Esophagus squamous epithelium (tissue), 5 donors: Measurements from ENCODE around the gene S100A9. TPM values are rescaled to one million over a fixed set of nuclear protein-coding genes. Genes with fewer than 3 reads are reported as not detected.
"Not testable (repeated sequence)": the region's sequence is repeated elsewhere in the genome, so short reads cannot be mapped to it uniquely, and the experiment has no call there.

ENCODE experiments used
- DNase-seq: peaks from one replicate; lab custom pipeline; 2025; lab: John Stamatoyannopoulos, UW
- H3K27ac ChIP-seq, 4 donors: fragments of 200-600 bp; sonication (generic); one replicate each; pipeline ENCODE4 v1.5.1; 2016 to 2019; ENCODE audit warnings: mild to moderate bottlenecking in 1 of 4
- H3K27me3 ChIP-seq, 4 donors: fragments of 200-600 bp; sonication (generic); 1 replicate in 3 of 4; 2 replicates in 1 of 4; pipeline versions ENCODE4 v1.5.1 to v1.6.0; 2017 to 2021; ENCODE audit warnings: antibody characterized with exemption in 1 of 4
- H3K36me3 ChIP-seq, 3 donors: fragments of 200-600 bp; sonication (generic); one replicate each; pipeline ENCODE4 v1.5.1; 2016 to 2019
- H3K4me1 ChIP-seq, 3 donors: fragments of 200-600 bp; sonication (generic); one replicate each; pipeline ENCODE4 v1.5.1; 2017 to 2019
- H3K4me3 ChIP-seq, 4 donors: fragments of 200-600 bp; sonication (generic); 1 replicate in 3 of 4; 2 replicates in 1 of 4; pipeline ENCODE4 v1.5.1; 2016 to 2019; ENCODE audit warnings: mild to moderate bottlenecking in 2 of 4, moderate library complexity in 1 of 4
- H3K9me3 ChIP-seq, 3 donors: fragments of 200-600 bp; sonication (generic); one replicate each; pipeline ENCODE4 v1.5.1; 2016 to 2019
- POLR2A ChIP-seq, 4 donors: fragments of 450-650 bp; IDR thresholded peaks; one replicate each; pipeline ENCODE4 v1.6.1; 2017; ENCODE audit warnings: antibody characterized with exemption in 4 of 4, mild to moderate bottlenecking in 4 of 4, moderate library complexity in 3 of 4
- WGBS, 2 donors: methylation state at CpG; one replicate each; pipeline ENCODE4 v1.1.5; 2018; 5-methylcytosine and 5-hydroxymethylcytosine counted together
- intact Hi-C: fragments of 100-400 bp; cut with DNase I; formaldehyde crosslinking; loops from one replicate; pipeline ENCODE4 v1.15.0; 2022
- total RNA-seq, 4 donors: library from RNA; depleted of rRNA; stranded (reverse); fragments of >200 nt; gene quantifications; one replicate each; pipeline ENCODE4 v1.1.0, GENCODE V29; 2016
- TF ChIP-seq, protein P1 (sequence below), 6 experiments: fragments of 450-650 bp in 4 of 6; fragments of 200-600 bp in 2 of 6; sonication (generic) in 2 of 6; IDR thresholded peaks; one replicate each; pipeline ENCODE4 v1.5.1; 2016 to 2019; ENCODE audit warnings: antibody characterized with exemption in 6 of 6, mild to moderate bottlenecking in 4 of 6, moderate library complexity in 4 of 6
- donor health status: DM: yes; HTN: yes; CAD: no.

Gene S100A9
- total RNA-seq, 4 donors from 2014 or later = 15,145 to 90,256 (median 57,331) TPM

GRCh38 chr1:153312570-153313186 lies 45.0 kb upstream of the S100A9 start, which contains the start of gene PGLYRP3:
Gene PGLYRP3, minus strand, starts transcription at chr1:153312952. Its CDS starts 2,287 bp downstream, at chr1:153310665.
- no peaks in the 10 kb centered on the region for H3K9me3 ChIP-seq
- WGBS, 2 donors = 62 to 70% methylated on average over 2 to 4 of the region's 4 CpGs
- H3K27me3 ChIP-seq = no peaks in the 10 kb centered on the region
- TF ChIP-seq POLR2A (IDR thresholded peaks at IDR 0.05) = no peak
- TF ChIP-seq, protein P1, sequence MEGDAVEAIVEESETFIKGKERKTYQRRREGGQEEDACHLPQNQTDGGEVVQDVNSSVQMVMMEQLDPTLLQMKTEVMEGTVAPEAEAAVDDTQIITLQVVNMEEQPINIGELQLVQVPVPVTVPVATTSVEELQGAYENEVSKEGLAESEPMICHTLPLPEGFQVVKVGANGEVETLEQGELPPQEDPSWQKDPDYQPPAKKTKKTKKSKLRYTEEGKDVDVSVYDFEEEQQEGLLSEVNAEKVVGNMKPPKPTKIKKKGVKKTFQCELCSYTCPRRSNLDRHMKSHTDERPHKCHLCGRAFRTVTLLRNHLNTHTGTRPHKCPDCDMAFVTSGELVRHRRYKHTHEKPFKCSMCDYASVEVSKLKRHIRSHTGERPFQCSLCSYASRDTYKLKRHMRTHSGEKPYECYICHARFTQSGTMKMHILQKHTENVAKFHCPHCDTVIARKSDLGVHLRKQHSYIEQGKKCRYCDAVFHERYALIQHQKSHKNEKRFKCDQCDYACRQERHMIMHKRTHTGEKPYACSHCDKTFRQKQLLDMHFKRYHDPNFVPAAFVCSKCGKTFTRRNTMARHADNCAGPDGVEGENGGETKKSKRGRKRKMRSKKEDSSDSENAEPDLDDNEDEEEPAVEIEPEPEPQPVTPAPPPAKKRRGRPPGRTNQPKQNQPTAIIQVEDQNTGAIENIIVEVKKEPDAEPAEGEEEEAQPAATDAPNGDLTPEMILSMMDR (IDR thresholded peaks at IDR 0.05) = no peak
- peaks cover 0 to 20% (median 0%) of the 10 kb centered on the region in 3 donors for H3K4me1 ChIP-seq
- H3K36me3 ChIP-seq = peaks cover 0 to 20% (median 0%) of the 10 kb centered on the region in 3 donors
- H3K27ac ChIP-seq = peak within 1 kb of the TSS; percentile 44 to 81 (median 79)
- intact Hi-C loops = no loop called here
- H3K4me3 ChIP-seq = peak within 1 kb of the TSS; percentile 10 to 37 (median 31)
- DNase-seq = no peak

DNA sequence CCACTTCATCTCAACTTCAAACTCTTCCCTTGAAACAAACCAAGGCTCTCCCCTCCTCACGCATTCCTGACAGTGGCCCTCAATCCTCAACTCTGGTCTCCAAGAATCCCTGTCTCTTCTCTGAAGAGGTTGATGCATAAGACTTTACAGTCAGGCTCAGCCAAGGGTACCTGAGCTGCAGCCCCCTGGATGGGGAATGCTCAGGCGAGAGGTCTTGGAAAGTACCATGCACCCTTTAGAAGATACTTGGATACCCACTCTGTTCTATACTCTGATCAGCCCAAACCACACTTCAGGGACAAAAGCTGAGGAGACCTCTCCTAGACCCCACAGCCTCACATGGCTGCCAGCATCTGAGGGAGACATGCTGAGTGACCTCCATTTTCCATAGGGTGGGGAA lies 44.4 kb upstream of the S100A9 start:
- TF ChIP-seq, protein P1 (IDR thresholded peaks at IDR 0.05) = no peak
- no peak for TF ChIP-seq POLR2A (IDR thresholded peaks at IDR 0.05)
- H3K9me3 ChIP-seq = no peaks in the 10 kb centered on the region
- 84 to 100% methylated on average over 1 to 2 of the region's 2 CpGs for WGBS, 2 donors
- H3K27ac ChIP-seq = peak overlapping the region; percentile 44 to 81 (median 79)
- H3K4me3 ChIP-seq = no peak overlapping the region
- no peaks in the 10 kb centered on the region for H3K27me3 ChIP-seq
- H3K36me3 ChIP-seq = peaks cover 0 to 14% (median 0%) of the 10 kb centered on the region in 3 donors
- intact Hi-C loops = no loop called here
- no peak for DNase-seq
- peaks cover 0 to 20% (median 0%) of the 10 kb centered on the region in 3 donors for H3K4me1 ChIP-seq

GRCh38 chr1:153314388-153314787 lies 43.3 kb upstream of the S100A9 start:
- H3K9me3 ChIP-seq, intact Hi-C loops, H3K27me3 ChIP-seq, H3K36me3 ChIP-seq, DNase-seq, H3K27ac ChIP-seq, H3K4me3 ChIP-seq: not testable (repeated sequence)
- peaks cover 0 to 20% (median 0%) of the 10 kb centered on the region in 3 donors for H3K4me1 ChIP-seq

DNA sequence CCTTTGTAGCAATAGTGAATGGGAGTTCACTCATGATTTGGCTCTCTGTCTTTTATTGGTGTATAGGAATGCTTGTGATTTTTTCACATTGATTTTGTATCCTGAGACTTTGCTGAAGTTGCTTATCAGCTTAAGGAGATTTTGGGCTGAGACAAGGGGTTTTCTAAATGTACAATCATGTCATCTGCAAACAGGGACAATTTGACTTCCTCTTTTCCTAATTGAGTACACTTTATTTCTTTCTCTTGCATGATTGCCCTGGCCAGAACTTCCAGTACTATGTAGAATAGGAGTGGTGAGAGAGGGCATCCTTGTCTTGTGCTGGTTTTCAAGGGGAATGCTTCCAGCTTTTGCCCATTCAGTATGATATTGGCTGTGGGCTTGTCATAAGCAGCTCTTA lies 41.6 kb upstream of the S100A9 start:
- peaks cover 0 to 13% (median 0%) of the 10 kb centered on the region in 4 donors for H3K27me3 ChIP-seq
- H3K9me3 ChIP-seq, H3K4me3 ChIP-seq, intact Hi-C loops, DNase-seq, H3K36me3 ChIP-seq, H3K27ac ChIP-seq: not testable (repeated sequence)
- H3K4me1 ChIP-seq = peaks cover 0 to 12% (median 0%) of the 10 kb centered on the region in 3 donors

DNA sequence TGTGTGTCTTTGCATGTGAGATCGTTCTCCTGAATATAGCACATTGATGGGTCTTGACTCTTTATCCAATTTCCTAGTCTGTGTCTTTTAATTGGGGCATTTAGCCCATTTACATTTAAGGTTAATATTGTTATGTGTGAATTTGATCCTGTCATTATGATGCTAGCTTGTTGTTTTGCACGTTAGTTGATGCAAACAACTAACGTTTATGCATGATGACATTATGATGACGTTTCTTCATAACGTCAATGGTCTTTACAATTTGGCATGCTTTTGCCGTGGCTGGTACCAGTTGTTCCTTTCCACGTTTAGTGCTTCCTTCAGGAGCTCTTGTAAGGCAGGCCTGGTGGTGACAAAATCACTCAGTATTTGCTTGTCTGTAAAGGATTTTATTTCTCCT lies 39.5 kb upstream of the S100A9 start:
- intact Hi-C loops, H3K4me3 ChIP-seq, DNase-seq, H3K27ac ChIP-seq, H3K36me3 ChIP-seq, H3K4me1 ChIP-seq, H3K9me3 ChIP-seq: not testable (repeated sequence)
- H3K27me3 ChIP-seq = peaks cover 0 to 13% (median 0%) of the 10 kb centered on the region in 4 donors
- WGBS, 2 donors = 82 to 86% methylated on average over 7 of the region's 7 CpGs

- Histone ChIP-seq H3K4me3 (no peak overlapping the region), H3K27me3 (peaks cover 0 to 13% (median 0%) of the 10 kb centered on the region in 4 donors), H3K9me3 (peaks cover 0 to 7% (median 4%) of the 10 kb centered on the region in 3 donors), H3K36me3 (no peaks in the 10 kb centered on the region), H3K4me1 (no peaks in the 10 kb centered on the region), H3K27ac (no peak overlapping the region)
- intact Hi-C loops = no loop called here
- WGBS, 2 donors = 0 to 56% methylated on average over 1 of the region's 1 CpG
- no peak for DNase-seq
- TF ChIP-seq, protein P1 (IDR thresholded peaks at IDR 0.05) = no peak
- no peak for TF ChIP-seq POLR2A (IDR thresholded peaks at IDR 0.05)
Measured at GRCh38 chr1:153322568-153322967, 35.1 kb upstream of the S100A9 start.
